C4-2B (cell line): Measurements from ENCODE around the gene SH2D5.

Experiments used
- CTCF ChIP-seq: fragments of 450-650 bp; conservative IDR thresholded peaks from 2 replicates; pipeline ENCODE4 v1.5.1; 2017; ENCODE audit warnings: mild to moderate bottlenecking
- ZFX ChIP-seq: fragments of 450-650 bp; IDR thresholded peaks from 2 replicates; pipeline ENCODE4 v1.6.1; 2017

GRCh38 chr1:20684651-20685050, 47.9 kb downstream of the SH2D5 start:
- TF ChIP-seq CTCF (no peak), ZFX (no peak)
